Measurements from ENCODE around the gene USP36.

The USP36 gene

DNA sequence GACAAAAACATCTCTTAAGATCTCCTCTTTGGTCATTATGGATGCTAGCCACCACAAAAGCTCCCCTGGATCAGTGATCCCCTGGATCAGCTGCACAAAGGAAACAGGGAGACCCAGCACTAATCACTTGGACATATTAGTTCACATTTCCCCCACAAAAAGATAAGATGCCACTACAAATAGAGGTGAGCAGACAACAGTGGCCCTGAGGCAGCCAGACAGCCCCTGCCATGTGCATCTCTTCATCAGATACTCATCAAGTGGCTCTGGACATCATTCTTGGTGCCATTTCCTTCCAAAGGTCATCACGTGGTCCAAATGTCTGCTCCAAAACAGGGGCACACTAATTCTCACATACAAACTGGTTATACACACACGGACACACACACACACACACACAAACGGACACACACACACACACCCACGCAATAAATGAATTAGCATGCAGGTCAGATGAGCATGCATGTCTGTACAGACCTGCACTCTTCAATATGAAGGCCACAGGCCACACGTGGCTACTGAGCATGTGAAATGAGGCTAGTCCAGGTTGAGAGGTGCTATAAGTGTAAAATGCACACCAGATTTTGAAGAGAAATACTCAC, 4.1 kb downstream of the USP36 start:
- DNase-seq, result no peak

GRCh38 chr17:78834571-78834970, 6.0 kb downstream of the USP36 start:
- no peak for DNase-seq

DNA sequence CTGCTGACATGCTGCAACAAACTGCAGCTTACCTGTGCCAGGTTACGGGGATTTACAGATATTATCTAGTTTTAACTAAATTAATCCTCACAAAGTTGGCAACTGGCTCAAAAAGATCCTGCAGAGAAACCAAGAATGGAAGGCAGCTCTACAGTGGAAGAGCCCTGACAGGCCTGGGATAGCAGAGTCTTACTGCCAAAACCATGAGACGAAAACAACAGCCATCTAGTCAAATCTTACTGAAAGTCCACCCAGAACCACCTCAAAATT, 8.1 kb downstream of the USP36 start:
- DNase-seq, result no peak

DNA sequence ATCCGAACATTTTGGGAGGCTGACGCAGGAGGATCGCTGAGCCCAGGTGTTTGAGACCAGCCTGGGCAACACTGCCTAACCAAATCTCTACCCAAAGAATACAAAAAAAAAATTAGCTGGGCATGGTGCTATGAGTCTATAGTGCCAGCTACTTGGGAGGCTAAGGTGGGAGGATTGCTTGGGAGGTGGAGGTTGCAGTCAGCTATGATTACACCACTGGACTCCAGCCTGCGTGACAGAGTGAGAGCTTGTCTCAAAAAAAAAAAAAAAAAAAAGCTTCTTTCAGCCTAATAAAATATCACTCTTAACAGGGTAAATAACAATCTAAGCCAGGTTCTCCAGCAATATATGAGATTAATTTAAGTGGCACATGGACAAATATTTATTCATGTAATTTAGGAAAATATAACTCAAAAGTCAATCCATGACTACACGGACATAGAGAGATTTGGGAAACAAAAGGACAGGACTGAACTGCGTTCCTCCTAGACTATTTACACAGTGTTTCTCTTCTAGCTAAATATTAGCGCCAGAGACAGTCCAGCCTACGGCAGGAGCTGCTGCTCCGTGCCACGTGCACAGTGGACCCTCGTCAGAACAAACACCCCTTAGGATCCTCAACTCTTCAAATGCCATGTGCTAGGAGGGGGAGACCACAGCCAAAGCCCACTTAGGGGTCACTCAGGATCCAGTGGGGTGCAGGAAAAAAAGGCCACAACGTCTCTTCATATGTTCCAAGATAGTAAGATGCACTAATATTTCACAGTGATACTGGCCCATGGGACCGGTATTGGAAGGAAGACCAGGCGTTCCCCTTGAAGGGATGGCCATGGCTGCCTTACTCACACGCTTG, 8.7 kb downstream of the USP36 start:
- no peak for DNase-seq

DNA sequence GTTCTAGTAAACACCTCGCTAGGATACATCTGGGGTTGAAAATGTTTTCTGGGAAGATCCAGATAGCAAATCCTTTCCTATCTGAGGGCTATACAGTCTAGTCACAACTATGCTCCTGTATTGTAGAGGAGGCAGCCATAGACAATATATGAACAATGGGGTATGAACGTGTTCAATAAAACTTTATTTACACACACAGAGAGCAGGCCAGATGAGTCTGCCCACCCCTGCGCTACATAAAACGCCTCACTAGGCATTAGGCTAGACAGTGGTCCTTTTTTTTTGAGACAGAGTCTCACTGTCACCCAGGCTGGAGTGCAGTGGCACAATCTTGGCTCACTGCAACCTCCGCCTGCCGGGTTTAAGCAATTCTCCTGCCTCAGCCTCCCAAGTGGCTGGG, 11.1 kb downstream of the USP36 start:
- DNase-seq, result no peak

GRCh38 chr17:78828470-78829185, 12.0 kb downstream of the USP36 start:
- no peak for DNase-seq

- no peak for DNase-seq
Measured at GRCh38 chr17:78826836-78827509, 13.6 kb downstream of the USP36 start.

- no peak for DNase-seq
Measured at GRCh38 chr17:78826421-78826820, 14.2 kb downstream of the USP36 start.

- DNase-seq, result no peak
Measured at GRCh38 chr17:78825696-78826095, 14.9 kb downstream of the USP36 start.

- DNase-seq, result no peak
Measured at GRCh38 chr17:78824240-78824639, 16.4 kb downstream of the USP36 start.

DNA sequence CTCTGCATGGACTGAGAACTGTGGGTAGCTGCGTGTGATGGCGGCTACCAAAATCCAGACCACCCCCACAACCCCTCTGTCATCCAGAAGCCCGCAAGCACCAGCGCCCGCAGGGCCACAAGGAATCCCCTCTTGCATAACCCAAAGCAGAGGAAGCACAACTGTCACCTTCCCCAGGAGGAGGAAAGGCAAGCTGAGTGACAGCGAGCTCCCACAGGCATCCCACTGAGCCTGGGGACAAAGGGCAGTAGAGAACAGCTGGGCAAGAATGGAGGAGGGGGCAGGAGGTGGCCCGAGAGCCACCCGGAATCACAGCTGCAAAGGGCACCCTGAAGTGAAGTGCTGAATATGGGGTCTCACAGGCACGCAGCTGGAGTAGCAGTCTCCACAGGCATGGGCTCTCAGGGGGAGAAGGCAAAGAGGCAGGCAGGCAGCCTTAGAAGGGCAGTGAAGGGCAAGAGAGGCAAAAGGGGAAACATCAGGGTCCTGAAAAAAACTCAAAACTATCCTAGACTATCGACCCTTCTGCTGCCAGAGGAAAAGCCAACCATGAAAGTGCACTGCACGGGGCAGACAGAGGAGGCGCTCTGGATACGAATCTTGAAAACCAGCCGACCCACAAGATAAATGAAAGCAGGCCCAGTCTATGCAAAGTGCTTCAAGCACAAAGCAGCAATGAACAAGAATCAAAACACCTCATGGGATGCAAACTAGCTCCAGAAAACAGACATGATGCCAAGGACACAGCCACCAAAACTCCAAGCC, 17.1 kb downstream of the USP36 start:
- DNase-seq, result no peak

- no peak for DNase-seq
Measured at GRCh38 chr17:78822552-78822951, 18.1 kb downstream of the USP36 start.

DNA sequence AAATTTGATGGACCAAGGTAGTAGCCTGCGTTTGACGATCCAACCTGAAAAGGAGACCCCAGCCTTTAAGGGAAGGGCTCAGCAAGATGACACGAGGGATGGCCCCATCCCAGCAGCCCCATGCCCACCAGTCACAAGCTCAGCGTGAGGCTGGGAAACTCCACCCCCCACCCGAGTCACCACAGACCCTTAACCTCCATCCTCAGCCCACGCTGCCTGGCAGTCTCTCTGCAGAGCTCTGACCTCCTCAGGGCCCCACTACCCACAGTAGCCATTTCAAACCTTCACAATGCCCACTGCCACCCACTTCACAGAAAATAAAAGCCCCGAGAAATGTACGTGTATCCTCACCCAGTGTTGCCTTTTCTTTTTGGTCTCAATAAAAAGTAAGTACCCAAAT, 18.7 kb downstream of the USP36 start:
- DNase-seq, result no peak

GRCh38 chr17:78820841-78821240, 19.8 kb downstream of the USP36 start:
- no peak for DNase-seq

DNA sequence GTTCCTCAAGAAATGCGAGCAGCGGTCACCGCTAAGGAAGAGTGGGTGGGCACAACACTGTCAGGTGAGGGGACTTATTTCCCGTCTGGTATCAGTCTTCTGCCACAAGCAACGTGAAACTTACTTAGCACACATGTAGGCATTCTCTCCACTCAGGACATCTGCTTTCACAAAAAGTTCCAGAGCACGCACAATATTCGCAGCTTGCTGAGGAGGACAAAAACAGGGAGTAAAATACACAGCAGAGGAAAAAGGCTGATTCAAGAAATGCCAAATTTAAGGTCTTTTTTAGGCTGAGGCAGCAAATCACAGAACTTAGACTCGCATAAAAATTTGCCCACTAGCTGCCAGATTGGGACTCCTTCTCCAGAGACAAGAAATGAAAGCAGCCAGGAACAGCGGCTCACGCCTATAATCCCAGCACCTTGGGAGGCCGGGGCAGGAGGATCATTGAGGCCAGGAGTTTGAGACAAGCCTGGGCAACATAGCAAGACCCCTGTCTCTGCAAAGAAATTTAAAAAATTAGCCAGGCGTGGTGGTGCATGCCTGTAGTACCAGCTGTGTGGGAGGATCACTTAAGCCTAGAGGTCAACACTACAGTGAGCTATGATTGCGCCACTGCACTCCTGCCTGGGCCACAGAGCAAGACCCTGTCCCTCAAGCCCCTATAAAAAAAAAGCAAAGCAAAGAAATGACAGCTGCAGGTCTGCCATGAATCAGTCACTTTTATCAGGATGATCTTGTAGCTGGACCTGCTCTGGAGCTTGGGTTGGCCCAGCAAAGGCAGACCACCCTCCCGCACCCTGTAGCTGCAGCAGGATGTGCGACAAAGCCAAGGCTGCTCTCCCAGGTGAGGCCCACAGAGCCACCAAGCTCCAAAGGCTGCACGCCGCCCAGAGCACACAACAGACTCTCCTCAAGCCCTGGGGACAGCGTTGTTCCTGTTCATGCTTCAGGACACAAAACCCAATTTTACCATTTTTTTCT, 20.5 kb downstream of the USP36 start:
- DNase-seq, result no peak

DNA sequence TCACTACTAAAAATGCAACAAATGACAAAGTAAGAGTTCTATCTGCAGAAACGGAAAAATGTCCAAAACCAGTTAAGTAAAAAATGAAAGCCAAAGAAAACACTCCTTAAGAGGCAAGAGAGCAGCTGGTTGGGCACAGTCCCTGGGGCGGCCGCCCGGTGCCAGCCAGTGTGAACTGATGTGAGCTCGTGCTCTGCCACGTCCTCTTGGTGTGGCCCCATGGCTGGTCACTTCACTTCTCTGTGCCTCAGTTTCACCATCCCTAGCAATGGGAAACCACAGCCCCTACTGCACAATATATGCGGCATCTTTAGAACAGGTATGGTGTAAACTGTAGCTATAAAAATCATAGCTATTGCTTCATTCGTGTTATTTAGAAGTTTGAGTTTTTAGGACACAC, 21.2 kb downstream of the USP36 start:
- no peak for DNase-seq

DNA sequence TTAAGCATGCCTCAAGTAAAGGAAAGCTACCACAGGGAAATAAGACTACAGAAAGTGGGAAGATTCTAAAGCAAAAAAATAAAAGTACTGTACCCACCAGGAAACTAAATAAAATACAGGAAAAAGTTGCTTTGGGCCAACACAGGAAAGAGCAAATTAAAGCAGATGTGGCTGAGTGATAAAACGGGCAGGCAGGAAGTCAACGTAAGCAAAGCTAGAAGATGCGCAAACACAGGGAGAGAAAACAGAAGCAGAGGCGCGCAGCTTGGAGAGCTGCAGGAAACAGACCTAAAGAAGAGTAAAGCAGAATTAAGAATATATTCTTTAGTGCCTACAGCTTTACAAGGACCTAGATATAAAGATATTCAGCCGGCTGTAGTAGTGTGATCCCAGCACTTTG, 21.7 kb downstream of the USP36 start:
- DNase-seq, result peak; percentile 73

DNA sequence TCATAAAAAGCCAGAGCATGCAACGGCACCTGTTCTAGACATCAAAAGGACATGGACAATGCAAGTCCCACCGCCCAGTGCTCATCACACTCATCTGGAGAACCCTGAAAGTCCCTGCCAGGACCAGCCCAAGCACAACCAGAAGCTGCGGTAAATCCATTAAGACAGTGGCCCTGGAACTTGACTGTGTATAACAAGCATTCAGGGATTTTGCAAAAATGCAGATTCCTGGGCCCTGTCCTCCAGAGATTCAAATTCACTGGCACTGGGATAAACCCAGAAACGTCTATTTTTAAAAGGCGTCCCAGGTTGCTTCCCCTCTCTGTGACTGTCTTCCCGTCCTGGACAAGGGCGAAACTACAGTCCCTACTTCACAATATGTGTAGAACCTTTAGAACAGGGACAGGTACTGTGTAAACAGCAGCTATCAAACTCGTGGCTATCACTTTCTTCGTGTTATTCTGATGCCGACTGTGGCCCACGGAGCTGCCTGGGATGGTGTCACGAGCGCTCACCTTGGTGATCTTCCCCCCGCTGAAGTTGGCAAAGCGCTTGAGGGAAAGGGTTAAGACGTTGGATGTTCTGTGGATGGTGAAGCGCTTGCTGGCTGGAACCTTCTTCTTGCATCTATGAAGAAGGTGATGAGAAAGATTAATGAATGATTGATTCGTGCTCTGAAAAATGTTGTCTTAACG, 22.3 kb downstream of the USP36 start:
- no peak for DNase-seq

- DNase-seq, result peak; percentile 85
Measured at GRCh38 chr17:78817123-78817522, 23.5 kb downstream of the USP36 start.

- no peak for DNase-seq
Measured at GRCh38 chr17:78815696-78816095, 24.9 kb downstream of the USP36 start.

- DNase-seq, result peak; percentile 33
Measured at GRCh38 chr17:78812855-78813254, 27.8 kb downstream of the USP36 start.

Measured in CD4-positive, alpha-beta T cell treated with Interleukin-12 subunit alpha and Interleukin-12 subunit beta, for 1 hour (primary cell).